ENCODE results near the gene VGLL2.
A peak's percentile ranks its signal among the peaks of the same experiment; 100 is the strongest.

Gene VGLL2

GRCh38 chr6:117267766-117268534, 2.6 kb downstream of the VGLL2 start:
- Histone ChIP-seq H3K27ac (no peak overlapping the region), H3K4me3 (no peak overlapping the region)

GRCh38 chr6:117268924-117269323, 3.6 kb downstream of the VGLL2 start:
- H3K27ac ChIP-seq = no peak overlapping the region
- no peak overlapping the region for H3K4me3 ChIP-seq

- Histone ChIP-seq H3K27ac (no peak overlapping the region), H3K4me3 (no peak overlapping the region)
These were observed 4.3 kb downstream of the VGLL2 start for GRCh38 chr6:117269638-117270054.

- peak overlapping the region in 1 of 7 experiments; percentile 12 for H3K4me3 ChIP-seq
These were observed 4.9 kb downstream of the VGLL2 start for GRCh38 chr6:117270055-117270842.

GRCh38 chr6:117270843-117271507, 5.6 kb downstream of the VGLL2 start:
- peak overlapping the region in 1 of 7 experiments; percentile 12 for H3K4me3 ChIP-seq
- no peak overlapping the region for H3K27ac ChIP-seq

More at GRCh38 chr6:117270055-117270842, 4.9 kb downstream of the VGLL2 start:
- no peak overlapping the region for H3K27ac ChIP-seq

- H3K4me3 ChIP-seq = no peak overlapping the region
- H3K27ac ChIP-seq = no peak overlapping the region
These were observed 6.9 kb downstream of the VGLL2 start for GRCh38 chr6:117272032-117272866.

GRCh38 chr6:117272891-117273290, 7.5 kb downstream of the VGLL2 start:
- Histone ChIP-seq H3K27ac (no peak overlapping the region), H3K4me3 (no peak overlapping the region)

- Histone ChIP-seq H3K4me3 (no peak overlapping the region), H3K27ac (no peak overlapping the region)
These were observed 9.8 kb downstream of the VGLL2 start for GRCh38 chr6:117275205-117275604.

GRCh38 chr6:117275711-117276110, 10.4 kb downstream of the VGLL2 start:
- Histone ChIP-seq H3K27ac (no peak overlapping the region), H3K4me3 (no peak overlapping the region)

- no peak overlapping the region for H3K4me3 ChIP-seq
These were observed 11.5 kb downstream of the VGLL2 start for GRCh38 chr6:117276778-117277316.

GRCh38 chr6:117280922-117281321, 15.6 kb downstream of the VGLL2 start:
- H3K27ac ChIP-seq = no peak overlapping the region
- H3K4me3 ChIP-seq = no peak overlapping the region

More at GRCh38 chr6:117276778-117277316, 11.5 kb downstream of the VGLL2 start:
- H3K27ac ChIP-seq = no peak overlapping the region

GRCh38 chr6:117288083-117288715, 22.8 kb downstream of the VGLL2 start:
- no peak overlapping the region for H3K27ac ChIP-seq
- H3K4me3 ChIP-seq = no peak overlapping the region

GRCh38 chr6:117290173-117290846, 25.0 kb downstream of the VGLL2 start:
- Histone ChIP-seq H3K27ac (no peak overlapping the region), H3K4me3 (no peak overlapping the region)

- Histone ChIP-seq H3K27ac (no peak overlapping the region), H3K4me3 (no peak overlapping the region)
These were observed 33.6 kb downstream of the VGLL2 start for GRCh38 chr6:117298941-117299340.

- Histone ChIP-seq H3K27ac (no peak overlapping the region), H3K4me3 (no peak overlapping the region)
These were observed 38.0 kb downstream of the VGLL2 start for GRCh38 chr6:117303323-117303722.

GRCh38 chr6:117304446-117304845, 39.1 kb downstream of the VGLL2 start:
- no peak overlapping the region for H3K4me3 ChIP-seq
- no peak overlapping the region for H3K27ac ChIP-seq

GRCh38 chr6:117306227-117306790, 41.0 kb downstream of the VGLL2 start:
- Histone ChIP-seq H3K27ac (no peak overlapping the region), H3K4me3 (no peak overlapping the region)

GRCh38 chr6:117307655-117308054, 42.3 kb downstream of the VGLL2 start:
- no peak overlapping the region for H3K27ac ChIP-seq
- H3K4me3 ChIP-seq = no peak overlapping the region
